ENCODE results near the gene TMEM212.

- TF ChIP-seq CTCF (IDR thresholded peaks at IDR 0.05) (no peak), POLR2A (IDR thresholded peaks at IDR 0.05) (no peak)
These were observed 22.1 kb upstream of the TMEM212 start for GRCh38 chr3:171821044-171821443.

Measured in adrenal gland (tissue), 5 donors.